GM20000 (cell line): ENCODE results near the gene WDR27.
A peak's percentile ranks its signal among the peaks of the same experiment; 100 is the strongest.

Experiments
- DNase-seq: peaks from one replicate; pipeline ENCODE4 v3.0.0; 2012; ENCODE audit warnings: low spot score
- TF ChIP-seq, protein P1 (sequence below): IDR thresholded peaks from 2 replicates; pipeline ENCODE4 v1.5.1; 2012; ENCODE audit warnings: mild to moderate bottlenecking, control low read depth; ENCODE audit errors: extremely low read depth, missing control alignments

Gene WDR27

DNA sequence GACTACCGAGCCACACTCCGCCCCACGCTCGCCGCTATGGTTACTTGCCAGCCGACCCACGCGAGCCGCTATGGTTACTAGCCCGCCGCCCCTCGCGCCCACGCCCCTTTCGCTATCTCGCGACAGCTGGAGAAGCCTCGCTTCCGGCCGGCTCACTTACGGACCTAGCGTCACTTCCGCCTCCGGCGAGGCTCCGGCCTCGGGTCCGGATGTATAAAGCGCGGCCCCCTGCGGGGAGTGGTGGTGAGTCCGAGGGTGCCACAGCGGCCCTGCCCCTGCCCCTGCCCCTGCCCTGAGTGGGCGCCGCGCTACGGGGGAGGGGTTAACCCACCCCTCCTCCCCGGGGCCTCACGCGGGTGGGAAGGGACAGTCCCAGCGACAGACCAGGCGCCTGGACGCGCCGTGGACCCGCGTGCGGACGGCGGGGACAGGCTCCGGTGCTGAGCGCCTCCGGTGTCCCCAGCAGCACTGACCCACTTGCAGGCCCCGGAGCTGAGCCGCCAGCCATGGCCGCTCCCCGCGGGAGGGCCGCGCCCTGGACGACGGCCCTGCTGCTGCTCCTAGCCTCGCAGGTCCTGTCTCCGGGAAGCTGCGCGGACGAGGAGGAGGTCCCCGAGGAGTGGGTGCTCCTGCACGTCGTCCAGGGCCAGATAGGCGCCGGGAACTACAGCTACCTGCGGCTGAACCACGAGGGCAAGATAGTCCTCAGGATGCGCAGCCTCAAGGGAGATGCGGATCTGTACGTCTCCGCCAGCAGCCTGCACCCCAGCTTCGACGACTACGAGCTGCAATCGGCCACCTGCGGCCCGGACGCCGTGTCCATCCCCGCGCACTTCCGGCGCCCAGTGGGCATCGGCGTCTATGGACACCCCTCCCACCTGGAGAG, at the start of gene WDR27, which contains the start of gene C6orf120:
WDR27 (minus strand) TSS at position 76 of the 886 bp plus-strand sequence. CDS start 13,024 bp downstream, outside the sequence.
C6orf120 (plus strand) TSS at position 173 of the 886 bp plus-strand sequence; CDS start at position 507, 334 bp downstream.
- peak; percentile 97 for DNase-seq
- TF ChIP-seq, protein P1, sequence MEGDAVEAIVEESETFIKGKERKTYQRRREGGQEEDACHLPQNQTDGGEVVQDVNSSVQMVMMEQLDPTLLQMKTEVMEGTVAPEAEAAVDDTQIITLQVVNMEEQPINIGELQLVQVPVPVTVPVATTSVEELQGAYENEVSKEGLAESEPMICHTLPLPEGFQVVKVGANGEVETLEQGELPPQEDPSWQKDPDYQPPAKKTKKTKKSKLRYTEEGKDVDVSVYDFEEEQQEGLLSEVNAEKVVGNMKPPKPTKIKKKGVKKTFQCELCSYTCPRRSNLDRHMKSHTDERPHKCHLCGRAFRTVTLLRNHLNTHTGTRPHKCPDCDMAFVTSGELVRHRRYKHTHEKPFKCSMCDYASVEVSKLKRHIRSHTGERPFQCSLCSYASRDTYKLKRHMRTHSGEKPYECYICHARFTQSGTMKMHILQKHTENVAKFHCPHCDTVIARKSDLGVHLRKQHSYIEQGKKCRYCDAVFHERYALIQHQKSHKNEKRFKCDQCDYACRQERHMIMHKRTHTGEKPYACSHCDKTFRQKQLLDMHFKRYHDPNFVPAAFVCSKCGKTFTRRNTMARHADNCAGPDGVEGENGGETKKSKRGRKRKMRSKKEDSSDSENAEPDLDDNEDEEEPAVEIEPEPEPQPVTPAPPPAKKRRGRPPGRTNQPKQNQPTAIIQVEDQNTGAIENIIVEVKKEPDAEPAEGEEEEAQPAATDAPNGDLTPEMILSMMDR, result no peak

DNA sequence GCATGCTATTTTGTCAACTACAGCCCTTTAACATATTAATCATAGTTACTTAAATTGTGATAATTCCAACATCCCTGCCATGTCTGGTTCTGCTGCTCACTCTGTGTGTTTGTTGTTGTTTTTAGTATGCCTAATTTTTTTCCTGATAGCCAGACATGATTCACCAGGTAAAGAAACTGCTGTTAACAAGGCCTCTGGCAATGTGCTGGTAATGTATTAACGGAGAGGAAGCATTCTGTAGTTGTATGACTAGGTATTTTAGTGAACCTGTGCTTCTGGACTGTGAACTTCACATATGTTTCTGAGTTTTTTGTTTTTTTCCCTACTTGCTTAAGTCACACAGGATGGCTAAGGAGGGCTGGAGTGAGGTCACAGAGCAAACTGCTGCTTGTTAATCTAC, 44.7 kb upstream of the WDR27 start:
- TF ChIP-seq, protein P1, result no peak
- DNase-seq, result no peak

DNA sequence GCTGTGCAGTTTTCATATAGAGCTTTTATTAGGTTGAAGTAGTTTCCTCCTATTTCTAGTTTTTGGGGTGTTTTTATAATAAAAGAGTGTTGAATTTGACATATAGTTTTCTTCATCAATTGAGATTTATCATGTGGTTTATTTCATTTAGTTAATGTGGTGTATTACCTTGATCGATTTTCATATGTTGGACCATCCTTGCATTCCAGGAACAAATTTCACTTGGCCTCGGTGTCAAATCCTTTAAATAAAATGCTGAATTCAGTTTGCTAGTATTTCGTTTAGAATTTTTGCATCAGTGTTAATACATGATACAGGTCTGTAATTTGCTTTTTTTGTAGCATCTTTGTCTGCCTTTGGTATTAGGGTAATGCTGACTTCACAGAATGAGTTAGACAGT, 43.6 kb upstream of the WDR27 start:
- TF ChIP-seq, protein P1, result no peak
- DNase-seq, result no peak

DNA sequence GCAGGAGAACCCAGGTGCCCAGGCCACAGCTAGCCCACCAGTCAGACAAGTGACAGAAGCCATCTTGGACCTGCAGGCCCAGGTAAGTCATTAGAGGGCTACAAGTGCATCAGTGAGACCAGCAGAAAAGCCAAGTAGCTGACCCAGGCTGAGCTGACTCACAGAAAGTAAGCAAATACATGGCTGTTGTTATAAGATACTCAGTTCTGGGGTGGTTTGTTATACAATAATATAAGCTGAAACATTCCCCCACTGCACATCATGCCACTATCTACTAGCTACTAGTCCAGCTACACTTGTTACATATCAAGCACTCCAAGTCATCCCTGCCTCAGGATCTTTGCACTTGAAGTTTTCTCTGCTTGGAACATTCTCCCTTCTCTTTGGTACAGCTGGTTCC, 39.5 kb upstream of the WDR27 start:
- no peak for DNase-seq
- TF ChIP-seq, protein P1, result no peak

DNA sequence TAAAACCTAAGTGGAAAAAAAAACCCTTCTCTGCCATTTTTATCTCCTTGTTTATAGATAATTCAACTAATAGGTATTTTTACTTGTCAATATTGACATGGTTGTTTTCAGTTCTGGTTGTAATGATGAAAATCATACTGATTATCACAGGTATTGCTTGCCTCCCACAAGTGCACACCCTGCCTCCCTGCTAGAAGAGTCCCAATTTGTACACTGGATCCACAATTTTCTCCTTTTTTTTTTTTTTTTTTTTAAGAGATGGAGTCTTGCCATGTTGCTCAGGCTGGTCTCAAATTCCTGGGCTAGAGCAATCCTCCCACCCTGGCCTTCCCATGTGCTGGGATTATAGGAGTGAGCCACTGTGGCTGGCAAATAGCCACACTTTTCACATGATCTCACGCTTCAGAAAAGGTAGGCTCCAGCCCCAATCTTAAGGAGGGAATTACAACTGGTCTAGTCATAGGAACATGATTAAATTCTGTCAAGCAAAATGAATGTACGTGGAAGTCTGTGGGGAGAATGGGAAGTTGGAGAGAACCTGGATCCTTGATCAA, 37.2 kb upstream of the WDR27 start:
- no peak for DNase-seq
- TF ChIP-seq, protein P1, result no peak

DNA sequence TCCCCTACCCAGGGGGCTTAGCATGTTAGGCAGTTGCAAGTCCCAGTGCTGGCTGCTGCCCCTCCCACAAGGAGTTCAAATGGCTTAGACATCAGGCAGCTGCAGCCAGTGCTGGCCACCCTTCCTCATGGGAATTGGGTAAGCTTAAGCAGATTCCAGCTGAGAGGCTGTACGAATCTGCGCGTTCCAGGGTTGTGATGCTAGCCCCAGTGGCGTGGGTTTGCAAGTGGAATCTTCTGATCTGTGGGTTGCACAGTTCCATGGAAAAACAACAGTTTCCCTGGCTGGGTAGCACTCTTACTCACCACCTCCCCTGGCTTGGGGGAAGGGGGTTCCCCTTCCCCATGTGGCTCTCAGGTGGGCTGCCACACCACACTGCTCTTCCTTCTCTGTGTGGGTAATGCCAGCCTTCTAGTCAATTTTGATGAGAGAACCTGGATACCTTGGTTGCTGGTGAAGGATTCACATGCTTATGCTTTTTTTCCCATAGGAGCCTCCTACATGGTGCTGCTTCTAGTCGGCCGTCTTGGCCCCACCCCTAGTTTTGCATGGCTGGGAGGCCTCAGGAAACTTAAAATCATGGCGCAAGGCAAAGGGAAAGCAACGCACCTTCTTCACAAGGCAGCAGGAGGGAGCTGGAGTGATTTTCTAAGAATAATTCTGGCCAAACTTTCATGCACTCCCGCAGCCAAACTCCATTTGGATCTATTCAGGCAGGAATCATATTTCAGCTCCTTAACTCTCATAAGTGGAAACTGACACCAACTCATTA, 36.6 kb upstream of the WDR27 start:
- DNase-seq, result no peak

More for the DNA sequence above, 36.6 kb upstream of the WDR27 start:
- TF ChIP-seq, protein P1, result no peak
